NB4 (cell line): ENCODE measurements around the gene ENHO.

Experiments used
- CTCF ChIP-seq: IDR thresholded peaks from one replicate; pipeline ENCODE4 v1.5.1; 2012; ENCODE audit warnings: low read depth, low read length
- MAX ChIP-seq: IDR thresholded peaks from 2 replicates; pipeline ENCODE4 v1.6.1; 2011; ENCODE audit warnings: low read depth, low read length
- MYC ChIP-seq: IDR thresholded peaks from 2 replicates; pipeline ENCODE4 v1.6.1; 2011; ENCODE audit warnings: low read depth, low read length
- POLR2A ChIP-seq: IDR thresholded peaks from 2 replicates; pipeline ENCODE4 v1.6.1; 2011; ENCODE audit warnings: mild to moderate bottlenecking; ENCODE audit not compliant: insufficient read length; ENCODE audit errors: extremely low read depth

- no peak for TF ChIP-seq CTCF
- no peak for TF ChIP-seq MYC
- TF ChIP-seq MAX = no peak
- TF ChIP-seq POLR2A = no peak
These were observed 33.2 kb upstream of the ENHO start for GRCh38 chr9:34555936-34556525.
